ENCODE data around the gene TSSC4. TPM values are rescaled to one million over a fixed set of nuclear protein-coding genes. Genes with fewer than 3 reads are reported as not detected.

The TSSC4 gene
- total and polyA plus RNA-seq, 2 of the 13 experiments (the other 11 are each of a cell fraction or from before 2014, with no cell fraction given), result 16.2 to 58.6 TPM

DNA sequence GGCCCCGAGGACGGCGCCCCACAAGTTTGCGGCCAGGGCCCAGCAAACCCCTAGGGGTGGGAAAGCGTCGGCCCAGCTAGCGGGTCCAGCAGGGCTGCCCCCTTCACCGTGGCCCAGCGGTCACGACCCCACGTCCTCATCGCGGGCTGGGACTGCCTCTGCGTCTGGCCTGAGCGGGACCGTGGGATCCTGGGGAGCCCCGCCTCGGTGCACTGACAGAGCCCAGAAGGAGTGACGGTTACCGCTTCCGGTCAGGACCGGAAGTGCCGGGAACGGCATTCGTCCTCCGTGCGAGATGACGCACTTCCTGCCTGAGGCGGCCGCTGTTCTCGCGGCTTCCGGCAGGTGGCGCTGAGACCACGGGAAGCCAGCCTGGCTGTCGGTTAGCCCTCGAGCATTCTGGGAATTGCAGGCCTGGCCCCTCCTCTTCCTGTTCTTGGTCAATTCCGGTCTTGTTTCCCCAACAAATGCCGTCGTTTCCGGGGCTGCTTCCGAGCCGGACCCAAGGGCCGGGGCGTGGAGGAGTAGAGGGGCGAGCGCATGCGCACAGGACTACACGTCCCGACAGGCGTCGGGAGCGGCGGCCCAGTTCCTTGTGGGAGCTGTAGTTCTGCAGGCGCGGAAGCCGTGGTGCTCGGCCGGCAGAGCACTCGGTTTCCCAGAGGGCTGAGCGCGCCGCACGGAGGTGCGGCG is at the start of gene TSSC4 (continued):
- TF ChIP-seq, protein P1, sequence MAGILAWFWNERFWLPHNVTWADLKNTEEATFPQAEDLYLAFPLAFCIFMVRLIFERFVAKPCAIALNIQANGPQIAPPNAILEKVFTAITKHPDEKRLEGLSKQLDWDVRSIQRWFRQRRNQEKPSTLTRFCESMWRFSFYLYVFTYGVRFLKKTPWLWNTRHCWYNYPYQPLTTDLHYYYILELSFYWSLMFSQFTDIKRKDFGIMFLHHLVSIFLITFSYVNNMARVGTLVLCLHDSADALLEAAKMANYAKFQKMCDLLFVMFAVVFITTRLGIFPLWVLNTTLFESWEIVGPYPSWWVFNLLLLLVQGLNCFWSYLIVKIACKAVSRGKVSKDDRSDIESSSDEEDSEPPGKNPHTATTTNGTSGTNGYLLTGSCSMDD (CRISPR knock-in tag; IDR thresholded peaks at IDR 0.05), result 0 out of 2 replicates have a peak, but pooled peaks have one; percentile 43
- no peak for TF ChIP-seq ZNF577 (CRISPR knock-in tag; IDR thresholded peaks at IDR 0.05; ENCODE audit: borderline replicate concordance, low read depth)
- 0 out of 2 replicates have a peak, but pooled peaks have one; percentile 27 for TF ChIP-seq SNAPC2 (CRISPR knock-in tag; IDR thresholded peaks at IDR 0.05)
- TF ChIP-seq, protein P2, sequence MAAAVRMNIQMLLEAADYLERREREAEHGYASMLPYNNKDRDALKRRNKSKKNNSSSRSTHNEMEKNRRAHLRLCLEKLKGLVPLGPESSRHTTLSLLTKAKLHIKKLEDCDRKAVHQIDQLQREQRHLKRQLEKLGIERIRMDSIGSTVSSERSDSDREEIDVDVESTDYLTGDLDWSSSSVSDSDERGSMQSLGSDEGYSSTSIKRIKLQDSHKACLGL (CRISPR knock-in tag; IDR thresholded peaks at IDR 0.05), result peak; percentile 23; the same call in 1 of the 2 replicates

DNA sequence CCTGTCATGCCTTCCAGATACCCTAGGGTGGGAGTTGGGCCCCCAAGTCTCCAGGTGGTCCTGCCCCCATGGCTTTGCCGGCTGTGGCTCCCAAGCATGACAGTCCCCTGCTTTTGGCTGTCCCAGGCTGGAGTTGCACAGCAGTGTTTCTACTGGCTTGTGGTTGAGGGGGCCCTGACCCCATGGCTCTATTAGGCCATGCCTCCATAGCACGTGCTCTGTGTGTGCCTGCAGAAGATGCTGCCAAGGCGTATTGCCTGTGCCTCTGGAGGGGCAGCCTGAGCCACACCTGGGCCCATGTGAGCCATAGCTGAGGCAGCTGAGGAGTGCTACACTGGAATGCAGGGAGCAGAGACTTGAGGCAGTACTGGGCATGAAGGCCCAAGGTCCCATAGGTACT is 48.8 kb upstream of the TSSC4 start:
- no peaks in the 10 kb centered on the region for H3K4me1 ChIP-seq (ENCODE audit: insufficient read depth, low read length)
- no peak for FAIRE-seq
- TF ChIP-seq, protein P3, sequence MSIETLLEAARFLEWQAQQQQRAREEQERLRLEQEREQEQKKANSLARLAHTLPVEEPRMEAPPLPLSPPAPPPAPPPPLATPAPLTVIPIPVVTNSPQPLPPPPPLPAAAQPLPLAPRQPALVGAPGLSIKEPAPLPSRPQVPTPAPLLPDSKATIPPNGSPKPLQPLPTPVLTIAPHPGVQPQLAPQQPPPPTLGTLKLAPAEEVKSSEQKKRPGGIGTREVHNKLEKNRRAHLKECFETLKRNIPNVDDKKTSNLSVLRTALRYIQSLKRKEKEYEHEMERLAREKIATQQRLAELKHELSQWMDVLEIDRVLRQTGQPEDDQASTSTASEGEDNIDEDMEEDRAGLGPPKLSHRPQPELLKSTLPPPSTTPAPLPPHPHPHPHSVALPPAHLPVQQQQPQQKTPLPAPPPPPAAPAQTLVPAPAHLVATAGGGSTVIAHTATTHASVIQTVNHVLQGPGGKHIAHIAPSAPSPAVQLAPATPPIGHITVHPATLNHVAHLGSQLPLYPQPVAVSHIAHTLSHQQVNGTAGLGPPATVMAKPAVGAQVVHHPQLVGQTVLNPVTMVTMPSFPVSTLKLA (IDR thresholded peaks at IDR 0.05), result peak; percentile 71
- no peak for TF ChIP-seq ZNF678 (CRISPR knock-in tag; IDR thresholded peaks at IDR 0.05)
- BruUV-seq (replicated peaks), result no TSS peak
- no peaks in the 10 kb centered on the region for H3K36me3 ChIP-seq (replicated peaks in 1 of 2; ENCODE audit: control insufficient read depth in 1 of 2, insufficient read depth in 2 of 2, low read length in 2 of 2)
- H2AFZ ChIP-seq (ENCODE audit: low read length), result no peak overlapping the region
- in situ Hi-C loops (cut with HindIII; ENCODE audit: extremely low pct_ligation_motif_present, low pct_unique_long_range_greater_than_20kb) (no loop called here), intact Hi-C loops (cut with micrococcal nuclease; ENCODE audit: unreplicated experiment) (loop anchor here (5.0 kb wide), 1 partner anchor 469 kb away; no protein-coding TSS in a partner anchor)
- WGBS (ENCODE audit: low lambda C conversion rate), result 0% methylated on average over 1 of the region's 3 CpGs
- POLR2A ChIA-PET, result no interaction called here
- CTCF ChIA-PET (ENCODE audit: low intra/inter-chr PET ratio, low total read pairs), result no interaction called here
- no peaks in the 10 kb centered on the region for H3K9me3 ChIP-seq (ENCODE audit: low read length)
- H4K20me1 ChIP-seq (ENCODE audit: insufficient read depth, low read length), result no peaks in the 10 kb centered on the region
- no peak for DNase-seq (ENCODE audit: low spot score)
- no peak overlapping the region for H3K4me2 ChIP-seq (ENCODE audit: low read depth, low read length)
- no peak overlapping the region for H3K4me3 ChIP-seq (replicated peaks in 1 of 3; ENCODE audit: insufficient read depth in 1 of 3, low read depth in 2 of 3, low read length in 3 of 3)
- H3K79me2 ChIP-seq (ENCODE audit: insufficient read depth, low read length), result no peaks in the 10 kb centered on the region
- H3K27me3 ChIP-seq (ENCODE audit: control insufficient read depth in 1 of 2, insufficient read depth in 2 of 2, low read length in 2 of 2), result peaks cover 1 to 47% of the 10 kb centered on the region in 2 experiments
- H3K27ac ChIP-seq (ENCODE audit: extremely low read length, insufficient read depth, low read length), result no peak overlapping the region
- no peak for ATAC-seq
- H3K9ac ChIP-seq (ENCODE audit: insufficient read depth, low read depth, low read length), result no peak overlapping the region

All from HepG2 (cell line).